ENCODE results near the gene DEFB129.
"Not testable (repeated sequence)": the region's sequence is repeated elsewhere in the genome, so short reads cannot be mapped to it uniquely, and the experiment has no call there.

DNA sequence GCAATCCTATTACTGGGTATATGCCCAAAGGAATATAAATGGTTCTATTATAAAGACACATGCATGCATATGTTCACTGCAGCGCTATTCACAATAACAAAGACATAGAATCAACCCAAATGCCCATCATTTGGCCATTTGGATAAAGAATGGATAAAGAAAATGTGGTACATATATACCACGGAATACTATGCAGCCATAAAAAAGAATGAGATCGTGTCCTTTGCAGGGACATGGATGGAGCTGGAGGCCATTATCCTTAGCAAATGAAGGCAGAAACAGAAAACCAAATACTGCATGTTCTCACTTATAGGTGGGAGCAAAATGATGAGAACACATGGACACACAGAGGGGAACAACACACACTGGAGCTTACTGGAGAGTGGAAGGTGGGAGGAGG, 1.2 kb upstream of the DEFB129 start:
- TF ChIP-seq, protein P1, sequence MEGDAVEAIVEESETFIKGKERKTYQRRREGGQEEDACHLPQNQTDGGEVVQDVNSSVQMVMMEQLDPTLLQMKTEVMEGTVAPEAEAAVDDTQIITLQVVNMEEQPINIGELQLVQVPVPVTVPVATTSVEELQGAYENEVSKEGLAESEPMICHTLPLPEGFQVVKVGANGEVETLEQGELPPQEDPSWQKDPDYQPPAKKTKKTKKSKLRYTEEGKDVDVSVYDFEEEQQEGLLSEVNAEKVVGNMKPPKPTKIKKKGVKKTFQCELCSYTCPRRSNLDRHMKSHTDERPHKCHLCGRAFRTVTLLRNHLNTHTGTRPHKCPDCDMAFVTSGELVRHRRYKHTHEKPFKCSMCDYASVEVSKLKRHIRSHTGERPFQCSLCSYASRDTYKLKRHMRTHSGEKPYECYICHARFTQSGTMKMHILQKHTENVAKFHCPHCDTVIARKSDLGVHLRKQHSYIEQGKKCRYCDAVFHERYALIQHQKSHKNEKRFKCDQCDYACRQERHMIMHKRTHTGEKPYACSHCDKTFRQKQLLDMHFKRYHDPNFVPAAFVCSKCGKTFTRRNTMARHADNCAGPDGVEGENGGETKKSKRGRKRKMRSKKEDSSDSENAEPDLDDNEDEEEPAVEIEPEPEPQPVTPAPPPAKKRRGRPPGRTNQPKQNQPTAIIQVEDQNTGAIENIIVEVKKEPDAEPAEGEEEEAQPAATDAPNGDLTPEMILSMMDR (IDR thresholded peaks at IDR 0.05), result not testable (repeated sequence)
- TF ChIP-seq POLR2A (IDR thresholded peaks at IDR 0.05), result not testable (repeated sequence)
